Common myeloid progenitor, CD34-positive (primary cell): Measurements from ENCODE around the gene AK4.
"Not testable (repeated sequence)": the region's sequence is repeated elsewhere in the genome, so short reads cannot be mapped to it uniquely, and the experiment has no call there.

ENCODE experiments used
- CTCF ChIA-PET: fragments of 350-600 bp; sonication (Branson Sonifier 250); formaldehyde crosslinking; loops from one replicate; lab custom pipeline; 2021; ENCODE audit warnings: antibody characterized with exemption; lab: Charles Lee
- POLR2A ChIA-PET: fragments of 350-600 bp; sonication (Branson Sonifier 250); formaldehyde crosslinking; loops from one replicate; lab custom pipeline; 2021; ENCODE audit warnings: antibody characterized with exemption; lab: Charles Lee
- DNase-seq, 3 donors: peaks; one replicate each; pipeline versions ENCODE4 v3.0.0 to v3.0.0-alpha.2; 2013
- H3K27ac ChIP-seq, 2 experiments: 1 replicate in 1 of 2; 2 replicates in 1 of 2; pipeline ENCODE4 v1.7.0; 2013; ENCODE audit warnings: inconsistent platforms in 2 of 2, low read length in 2 of 2, mild to moderate bottlenecking in 2 of 2, low read depth in 1 of 2, moderate library complexity in 1 of 2; ENCODE audit not compliant: severe bottlenecking in 2 of 2, insufficient read depth in 1 of 2, poor library complexity in 1 of 2
- H3K27me3 ChIP-seq, 5 experiments: replicated peaks in 2 of 5; 1 replicate in 3 of 5; 2 replicates in 2 of 5; pipeline versions ENCODE4 v1.6.1 to v1.7.0; 2013; ENCODE audit warnings: low read length in 4 of 5, mild to moderate bottlenecking in 2 of 5, moderate library complexity in 2 of 5, inconsistent platforms in 1 of 5; ENCODE audit not compliant: insufficient read depth in 5 of 5, control insufficient read depth in 4 of 5
- H3K36me3 ChIP-seq, 4 experiments: 1 replicate in 2 of 4; 2 replicates in 2 of 4; pipeline versions ENCODE4 v1.6.1 to v1.7.0; 2013; ENCODE audit warnings: low read length in 3 of 4, control low read depth in 1 of 4, mild to moderate bottlenecking in 1 of 4; ENCODE audit not compliant: control insufficient read depth in 4 of 4, insufficient read depth in 4 of 4
- H3K4me1 ChIP-seq, 4 experiments: 1 replicate in 3 of 4; 2 replicates in 1 of 4; pipeline versions ENCODE4 v1.6.1 to v1.7.1; 2013; ENCODE audit warnings: low read length in 3 of 4, mild to moderate bottlenecking in 3 of 4, control low read depth in 1 of 4, inconsistent platforms in 1 of 4, moderate library complexity in 1 of 4; ENCODE audit not compliant: control insufficient read depth in 4 of 4, insufficient read depth in 4 of 4; ENCODE audit errors: control extremely low read depth in 1 of 4
- H3K4me3 ChIP-seq, 7 experiments: 1 replicate in 4 of 7; 2 replicates in 3 of 7; pipeline versions ENCODE4 v1.5.1 to v1.7.0; 2013; ENCODE audit warnings: mild to moderate bottlenecking in 7 of 7, low read length in 6 of 7, moderate library complexity in 6 of 7, inconsistent platforms in 2 of 7, low read depth in 2 of 7, control low read depth in 1 of 7; ENCODE audit not compliant: insufficient read depth in 4 of 7, control insufficient read depth in 1 of 7; ENCODE audit errors: extremely low read depth in 1 of 7
- H3K9me3 ChIP-seq, 5 experiments: 1 replicate in 4 of 5; 2 replicates in 1 of 5; pipeline versions ENCODE4 v1.6.1 to v1.7.1; 2013; ENCODE audit warnings: low read length in 4 of 5, mild to moderate bottlenecking in 2 of 5, inconsistent platforms in 1 of 5, low read depth in 1 of 5, moderate library complexity in 1 of 5; ENCODE audit not compliant: control insufficient read depth in 4 of 5, insufficient read depth in 2 of 5; ENCODE audit errors: control extremely low read depth in 1 of 5
- WGBS: methylation state at CpG from one replicate; pipeline ENCODE4 v1.1.5; 2013; ENCODE audit not compliant: insufficient coverage; 5-methylcytosine and 5-hydroxymethylcytosine counted together

The AK4 gene

DNA sequence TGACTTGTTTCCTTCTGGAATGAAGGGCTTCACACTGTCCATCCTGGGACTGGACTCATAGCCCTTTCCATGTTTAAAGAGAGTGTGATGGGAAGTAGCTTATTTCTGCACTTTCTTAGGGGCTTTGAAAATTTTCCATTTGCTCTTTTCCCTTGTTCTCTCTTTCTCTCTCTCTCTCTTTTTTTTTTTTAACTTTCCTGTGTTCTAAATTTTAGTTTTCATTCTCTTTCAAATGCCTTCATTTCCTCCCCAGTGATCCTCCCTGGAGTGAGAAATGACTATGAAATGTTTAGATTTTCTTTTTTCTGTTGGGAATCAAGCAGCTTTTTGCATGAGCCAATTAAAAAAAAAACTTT, 2.1 kb downstream of the AK4 start:
- Histone ChIP-seq H3K4me3 (peak overlapping the region in 1 of 7 experiments; percentile 17), H3K9me3 (no peaks in the 10 kb centered on the region), H3K4me1 (peaks cover 4 to 30% (median 24%) of the 10 kb centered on the region in 4 experiments), H3K27ac (no peak overlapping the region), H3K36me3 (no peaks in the 10 kb centered on the region), H3K27me3 (peaks cover 0 to 15% (median 8%) of the 10 kb centered on the region in 5 experiments)
- DNase-seq: no peak
- ChIA-PET POLR2A (no interaction called here), CTCF (interaction anchor here (0.6 to 3.1 kb wide), 5 partner anchors 9 to 1298 kb away, joined by 3 to 8 read pairs (median 3); no protein-coding TSS in a partner anchor)

DNA sequence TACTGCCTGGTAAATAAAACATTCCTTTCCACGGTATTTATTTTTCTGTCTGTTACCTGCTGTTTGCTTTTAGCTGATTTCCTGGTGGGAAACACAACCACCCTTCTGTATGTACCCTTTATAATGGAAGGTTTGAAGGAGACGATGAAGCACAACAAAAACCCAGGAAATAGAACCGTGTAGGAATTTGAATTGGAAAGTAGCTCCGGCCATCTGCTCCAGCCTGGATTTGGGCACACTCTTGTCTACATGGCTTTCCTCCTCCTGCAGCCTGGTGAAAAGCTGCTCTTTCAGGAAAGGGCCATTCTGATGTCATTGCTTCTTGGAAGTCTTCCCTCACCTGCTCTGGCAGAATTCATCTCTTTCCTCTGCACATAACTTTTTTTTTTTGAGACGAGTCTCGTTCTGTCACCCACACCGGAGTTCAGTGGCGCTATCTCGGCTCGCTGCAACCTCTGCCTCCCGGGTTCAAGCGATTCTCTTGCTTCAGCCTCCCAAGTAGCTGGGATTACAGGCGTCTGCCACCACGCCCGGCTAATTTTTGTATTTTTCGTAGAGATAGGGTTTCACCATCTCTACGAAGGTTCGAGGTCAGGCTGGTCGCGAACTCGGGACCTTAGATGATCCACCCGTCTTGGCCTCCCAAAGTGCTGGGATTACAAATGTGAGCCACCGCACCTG, 2.7 kb downstream of the AK4 start:
- no peak overlapping the region for H3K4me3 ChIP-seq
- H3K27me3 ChIP-seq: peaks cover 0 to 14% (median 8%) of the 10 kb centered on the region in 5 experiments
- DNase-seq: no peak
- ChIA-PET CTCF (interaction anchor here (0.6 to 3.1 kb wide), 4 partner anchors 8 to 1297 kb away, joined by 3 to 8 read pairs (median 4); no protein-coding TSS in a partner anchor), POLR2A (no interaction called here)
- H3K9me3 ChIP-seq: no peaks in the 10 kb centered on the region
- no peak overlapping the region for H3K27ac ChIP-seq
- no peaks in the 10 kb centered on the region for H3K36me3 ChIP-seq
- H3K4me1 ChIP-seq: peaks cover 4 to 30% (median 24%) of the 10 kb centered on the region in 4 experiments
- WGBS: 98% methylated on average over 21 of the region's 23 CpGs

DNA sequence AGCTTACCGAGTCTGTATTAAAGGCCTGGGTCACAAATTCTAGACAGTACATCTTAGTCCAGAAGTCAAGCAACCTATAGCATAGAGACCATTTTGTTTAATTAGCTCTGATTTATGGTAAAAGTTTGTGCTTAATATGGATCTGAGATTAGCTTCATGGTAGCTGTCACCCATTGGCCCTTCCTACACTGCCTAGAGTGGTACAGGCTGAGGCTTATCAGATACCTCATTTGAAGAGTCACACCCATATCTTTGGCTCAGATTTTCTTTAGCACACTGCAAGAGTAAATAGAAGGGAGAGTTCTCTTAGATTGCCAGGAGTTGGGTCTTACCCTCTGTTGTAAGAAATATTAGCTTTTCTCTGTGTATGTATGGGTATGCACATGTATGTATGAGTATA, 3.6 kb downstream of the AK4 start:
- Histone ChIP-seq H3K36me3 (no peaks in the 10 kb centered on the region), H3K4me1 (peaks cover 4 to 30% (median 24%) of the 10 kb centered on the region in 4 experiments), H3K9me3 (no peaks in the 10 kb centered on the region), H3K27me3 (peaks cover 0 to 6% (median 5%) of the 10 kb centered on the region in 5 experiments), H3K4me3 (no peak overlapping the region), H3K27ac (no peak overlapping the region)
- DNase-seq: no peak
- POLR2A ChIA-PET: no interaction called here
- CTCF ChIA-PET: interaction anchor here (1.6 kb wide), 1 partner anchor 9 kb away, joined by 5 read pairs; no protein-coding TSS in a partner anchor
- no CpG with 5 or more reads among the region's 1 CpG for WGBS

DNA sequence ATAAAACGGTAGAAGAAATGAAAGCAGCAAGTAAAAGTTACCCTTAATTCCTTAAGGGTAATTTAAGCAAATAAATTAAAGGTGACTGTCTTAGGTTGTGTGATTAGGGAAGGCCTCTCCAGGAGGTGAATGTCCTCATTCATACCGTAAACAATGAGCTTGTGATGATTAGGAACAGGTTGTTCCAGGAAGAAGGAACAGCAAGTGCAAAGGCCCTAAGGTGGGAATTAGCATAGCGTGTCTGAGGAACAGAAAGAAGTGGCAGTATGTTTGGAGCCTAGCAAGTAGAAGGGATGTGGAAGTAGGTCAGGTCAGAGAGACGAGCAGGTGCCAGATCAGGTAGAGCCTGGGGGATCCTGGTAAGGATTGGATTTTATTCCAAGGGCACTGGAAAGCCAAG, 5.6 kb downstream of the AK4 start:
- Histone ChIP-seq H3K27ac (no peak overlapping the region), H3K9me3 (no peaks in the 10 kb centered on the region), H3K4me3 (no peak overlapping the region), H3K36me3 (no peaks in the 10 kb centered on the region), H3K4me1 (peaks cover 0 to 14% (median 10%) of the 10 kb centered on the region in 4 experiments), H3K27me3 (peaks cover 0 to 4% (median 0%) of the 10 kb centered on the region in 5 experiments)
- CTCF ChIA-PET: no interaction called here
- POLR2A ChIA-PET: no interaction called here
- 100% methylated on average over 3 of the region's 4 CpGs for WGBS
- no peak for DNase-seq

DNA sequence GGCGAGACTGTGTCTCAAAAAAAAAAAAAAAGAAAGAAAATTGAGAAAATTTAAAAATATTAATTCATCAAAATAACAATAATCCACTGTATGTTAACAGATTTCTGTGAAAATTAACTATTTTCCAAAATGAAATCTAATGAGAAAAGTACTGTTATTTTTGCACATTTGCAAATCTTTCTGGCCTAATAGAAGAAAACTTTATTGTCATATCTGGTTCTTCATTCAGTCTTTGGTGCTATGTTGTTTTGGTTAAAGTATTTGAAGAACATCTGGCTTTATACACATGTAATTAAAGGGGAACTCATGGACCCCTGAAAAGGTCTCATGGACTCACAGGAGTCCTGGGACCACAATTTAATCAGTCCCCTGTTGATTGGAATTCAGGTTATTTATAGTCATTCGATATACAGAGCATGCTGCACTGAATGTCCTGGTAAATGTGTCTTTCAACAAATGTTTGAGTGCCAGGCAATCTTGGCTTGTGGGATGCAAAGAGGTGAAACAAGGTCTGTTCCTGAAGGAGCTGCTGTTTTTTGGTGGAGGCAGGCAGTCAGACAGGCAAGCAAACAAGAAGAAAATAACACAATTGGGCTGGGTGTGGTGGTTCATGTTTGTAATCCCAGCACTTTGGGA, 9.0 kb downstream of the AK4 start:
- Histone ChIP-seq H3K27ac (no peak overlapping the region), H3K4me1 (peaks cover 5 to 20% (median 13%) of the 10 kb centered on the region in 4 experiments), H3K27me3 (no peaks in the 10 kb centered on the region), H3K36me3 (no peaks in the 10 kb centered on the region), H3K4me3 (no peak overlapping the region), H3K9me3 (no peaks in the 10 kb centered on the region)
- POLR2A ChIA-PET: no interaction called here
- WGBS: no CpG with 5 or more reads among the region's 2 CpGs
- no peak for DNase-seq
- CTCF ChIA-PET: interaction anchor here (0.9 kb wide), 2 partner anchors 10 to 52 kb away, joined by 3 to 4 read pairs; no protein-coding TSS in a partner anchor

DNA sequence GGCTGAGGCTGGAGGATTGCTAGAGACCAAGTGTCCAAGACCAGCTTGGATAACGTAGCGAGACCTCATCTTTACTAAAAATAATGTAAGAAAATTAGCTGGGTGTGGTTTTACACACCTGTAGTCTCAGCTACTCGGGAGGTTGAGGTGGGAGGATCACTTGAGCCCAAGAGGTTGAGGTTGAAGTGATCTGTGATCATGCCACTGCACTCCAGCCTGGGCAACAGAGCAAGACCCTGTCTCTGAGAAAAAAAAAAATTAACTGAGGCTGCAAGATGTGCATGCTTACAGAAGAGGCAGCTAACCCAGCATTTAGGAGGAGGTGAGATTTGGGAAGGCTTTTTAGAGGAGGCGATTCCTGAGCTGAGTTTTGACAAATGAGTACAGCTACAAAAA, 9.5 kb downstream of the AK4 start:
- H3K27ac ChIP-seq: no peak overlapping the region
- no peak for DNase-seq
- H3K4me1 ChIP-seq: peaks cover 5 to 22% (median 14%) of the 10 kb centered on the region in 4 experiments
- no peaks in the 10 kb centered on the region for H3K9me3 ChIP-seq
- H3K36me3 ChIP-seq: no peaks in the 10 kb centered on the region
- WGBS: 100% methylated on average over 1 of the region's 4 CpGs
- ChIA-PET POLR2A (no interaction called here), CTCF (interaction anchor here (0.9 kb wide), 2 partner anchors 9 to 51 kb away, joined by 3 to 4 read pairs; no protein-coding TSS in a partner anchor)
- H3K27me3 ChIP-seq: no peaks in the 10 kb centered on the region
- no peak overlapping the region for H3K4me3 ChIP-seq

DNA sequence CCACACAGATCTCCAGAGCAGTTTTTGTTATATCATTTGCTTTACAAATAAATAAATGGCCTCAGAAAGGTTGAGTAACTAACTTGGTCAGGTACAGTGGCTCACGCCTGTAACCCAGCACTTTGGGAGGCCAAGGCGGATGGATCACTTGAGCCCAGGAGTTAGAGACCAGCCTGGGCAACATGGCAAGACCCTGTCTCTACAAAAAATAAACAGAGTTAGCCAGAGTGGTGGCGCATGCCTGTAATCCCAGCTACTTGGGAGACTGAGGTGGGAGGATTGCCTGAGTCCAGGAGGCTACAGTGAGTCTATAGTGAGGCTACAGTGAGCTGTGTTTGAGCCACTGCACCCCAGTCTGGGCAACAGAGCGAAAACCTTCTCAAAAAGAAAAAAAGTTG, 11.3 kb downstream of the AK4 start:
- H3K27ac ChIP-seq, H3K27me3 ChIP-seq, H3K36me3 ChIP-seq, H3K9me3 ChIP-seq, POLR2A ChIA-PET, H3K4me3 ChIP-seq, DNase-seq: not testable (repeated sequence)
- 100% methylated on average over 4 of the region's 4 CpGs for WGBS
- CTCF ChIA-PET: interaction anchor here (1.0 to 2.1 kb wide), 3 partner anchors 10 to 96 kb away, joined by 3 to 8 read pairs (median 5); partner anchors contain the start of gene AK4
- peaks cover 5 to 28% (median 18%) of the 10 kb centered on the region in 4 experiments for H3K4me1 ChIP-seq
